Effector CD4-positive, alpha-beta T cell (primary cell): ENCODE data around the gene CTDNEP1.

Experiments
- DNase-seq: peaks from one replicate; pipeline ENCODE4 v3.0.0-alpha.2; 2020

CTDNEP1 gene

DNA sequence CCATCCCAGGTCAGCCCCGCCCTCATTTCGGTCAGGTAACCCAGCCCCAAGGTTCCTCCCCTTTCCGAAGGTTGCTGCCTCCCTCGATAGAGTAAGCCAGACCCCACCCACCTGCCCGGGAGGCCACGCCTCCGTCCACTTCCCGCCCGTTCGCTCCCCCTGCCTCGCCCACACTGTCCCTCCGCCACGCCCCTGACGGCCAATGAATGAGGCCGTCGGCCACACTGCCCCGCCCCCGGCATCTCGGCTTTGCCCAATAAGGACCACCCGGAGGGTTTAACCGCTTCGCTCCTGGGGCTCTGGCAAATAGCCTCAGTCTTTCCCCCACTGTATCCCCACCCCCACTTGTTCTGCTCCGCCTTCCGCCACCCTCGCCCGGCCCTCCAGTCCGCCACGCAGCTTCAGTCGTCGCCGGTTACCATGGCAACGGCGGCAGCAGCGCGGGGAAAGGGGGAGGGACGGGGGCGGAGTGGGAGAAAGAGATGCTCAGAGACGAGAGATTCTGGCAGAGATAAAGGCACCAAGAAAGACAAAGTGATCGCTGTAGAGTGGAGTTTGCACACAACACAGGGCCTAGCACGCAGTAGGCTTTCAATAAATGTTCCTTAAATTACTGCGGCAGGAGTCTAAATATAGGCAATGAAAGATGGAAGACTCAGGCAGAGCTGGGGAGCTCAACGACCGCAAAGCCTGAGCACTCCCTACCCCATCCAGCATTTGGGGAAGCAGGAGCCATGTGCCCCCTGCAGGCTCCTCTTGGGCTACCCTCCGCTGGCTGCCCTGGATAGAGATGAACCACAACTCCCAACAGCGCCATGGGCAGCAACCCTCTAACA lies 37.0 kb downstream of the CTDNEP1 start:
- peak; percentile 98 for DNase-seq

DNA sequence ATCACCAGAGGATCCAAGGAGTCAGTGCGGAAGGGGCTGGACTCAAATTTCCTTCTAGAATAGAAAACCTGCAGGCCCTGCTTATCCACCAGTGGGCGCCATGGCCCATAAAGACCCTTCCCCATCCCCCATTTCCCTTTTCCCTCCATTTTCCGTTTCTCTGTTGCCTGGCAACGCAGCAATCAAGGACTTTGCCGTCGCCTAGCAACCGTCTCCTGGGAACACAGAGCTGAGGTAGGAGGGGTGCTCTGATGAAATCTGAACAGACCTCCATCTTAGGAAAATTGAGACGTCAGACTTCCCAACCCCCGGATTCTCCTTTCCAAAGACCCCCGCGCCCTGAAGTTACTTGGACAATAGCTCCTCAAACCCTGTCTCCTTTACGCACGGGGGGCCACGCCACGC lies 37.6 kb downstream of the CTDNEP1 start:
- peak; percentile 75 for DNase-seq

- no peak for DNase-seq
These were observed 39.9 kb downstream of the CTDNEP1 start for GRCh38 chr17:7211491-7212273.

DNA sequence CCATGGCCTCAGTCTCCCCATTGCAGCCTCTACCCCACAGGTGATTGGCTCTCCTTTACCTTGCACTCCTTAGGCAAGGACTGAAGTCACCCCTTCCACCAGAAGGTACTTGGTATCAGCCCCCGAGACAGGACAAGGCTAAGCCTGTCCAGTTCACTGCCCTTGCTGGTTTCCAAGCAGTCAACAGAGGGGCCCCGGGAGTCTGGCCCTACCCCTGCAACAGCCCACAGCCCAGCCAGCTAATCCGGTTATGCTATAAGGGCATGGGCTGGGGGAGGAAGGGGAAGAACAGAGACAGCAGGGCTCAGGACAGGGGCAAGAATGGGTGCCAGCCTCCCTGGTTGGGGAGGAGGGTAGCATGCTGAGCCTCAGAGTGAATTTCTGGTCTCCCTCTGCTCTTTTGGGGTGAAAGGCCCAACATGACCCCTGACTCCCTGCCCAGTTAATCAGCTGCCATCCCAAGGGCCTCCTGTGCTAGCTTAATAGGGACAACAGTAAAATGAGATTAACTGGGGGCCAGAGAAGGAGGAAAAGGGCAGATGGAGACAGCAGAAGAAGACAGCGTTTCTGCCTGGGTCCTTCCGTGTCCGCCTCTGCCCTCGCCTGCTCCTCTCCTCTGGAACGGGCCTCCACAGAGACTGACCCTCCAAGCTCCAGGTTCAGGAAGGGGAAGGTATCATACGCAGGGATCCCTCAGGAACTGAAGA lies 42.6 kb downstream of the CTDNEP1 start:
- no peak for DNase-seq

GRCh38 chr17:7208027-7208571 lies 43.4 kb downstream of the CTDNEP1 start:
- no peak for DNase-seq

DNA sequence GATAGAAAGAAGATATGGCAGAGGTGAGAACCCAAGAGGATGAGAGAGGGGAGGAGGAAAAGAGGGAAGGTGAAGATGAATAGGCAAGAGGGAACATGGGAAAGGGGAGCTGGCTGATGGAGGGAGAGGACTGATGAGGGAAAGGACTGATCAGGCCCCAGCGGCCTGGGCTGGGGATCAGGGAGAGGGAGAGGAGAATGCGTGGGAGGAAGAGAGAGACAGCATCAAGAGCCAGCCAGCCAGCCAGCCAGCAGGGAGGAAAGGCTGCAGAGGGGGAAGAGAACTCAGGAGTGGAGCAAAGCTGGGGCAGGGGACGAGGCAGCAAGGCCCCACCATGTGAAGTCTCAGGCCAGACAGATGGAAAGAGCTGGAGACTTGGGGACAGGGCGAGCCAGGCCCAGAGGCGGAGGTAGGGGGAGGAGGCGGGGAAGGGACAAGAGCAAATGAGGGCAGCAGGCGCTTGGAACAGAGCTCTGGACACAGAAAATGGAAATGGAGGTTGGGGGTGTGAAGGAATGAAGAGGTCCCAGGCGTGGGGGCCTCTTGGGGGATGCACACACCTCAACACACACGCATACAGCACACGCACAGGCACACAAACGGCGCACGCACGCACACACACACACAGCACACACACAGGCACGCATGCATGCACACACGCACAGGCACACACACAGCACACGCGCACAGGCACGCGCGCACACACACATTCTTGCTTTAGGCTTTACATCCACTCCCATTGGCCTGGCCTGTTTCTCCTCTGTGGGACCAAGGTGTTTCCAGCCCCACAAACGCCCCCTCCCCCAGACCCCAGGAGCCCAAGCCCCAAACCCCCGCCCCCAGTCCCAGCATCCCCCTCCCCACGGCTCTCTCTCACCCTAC lies 44.2 kb downstream of the CTDNEP1 start:
- no peak for DNase-seq

GRCh38 chr17:7205561-7205960 lies 46.0 kb downstream of the CTDNEP1 start:
- DNase-seq, result no peak

GRCh38 chr17:7204828-7205461 lies 46.6 kb downstream of the CTDNEP1 start:
- peak; percentile 97 for DNase-seq

- DNase-seq, result no peak
These were observed 47.2 kb downstream of the CTDNEP1 start for GRCh38 chr17:7204336-7204735.

DNA sequence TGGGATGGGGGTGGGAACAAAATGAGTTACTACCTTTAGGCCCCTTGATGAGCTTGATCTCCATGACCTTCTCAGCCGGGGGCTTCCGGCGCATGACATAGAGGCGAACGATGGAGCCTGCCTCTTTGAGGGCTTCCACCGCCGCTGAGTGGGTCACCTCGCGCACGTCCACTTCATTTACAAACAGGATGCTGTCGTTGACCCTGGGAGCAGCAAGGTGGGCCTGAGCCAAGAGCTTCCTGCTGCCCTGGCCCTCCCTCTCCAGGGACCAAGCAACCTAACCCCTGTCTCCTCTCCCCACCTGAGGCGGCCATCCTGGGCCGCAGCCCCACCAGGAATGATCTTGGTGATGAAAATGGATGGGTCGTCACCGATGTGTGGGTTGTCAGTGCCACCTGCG lies 48.1 kb downstream of the CTDNEP1 start:
- DNase-seq, result no peak

DNA sequence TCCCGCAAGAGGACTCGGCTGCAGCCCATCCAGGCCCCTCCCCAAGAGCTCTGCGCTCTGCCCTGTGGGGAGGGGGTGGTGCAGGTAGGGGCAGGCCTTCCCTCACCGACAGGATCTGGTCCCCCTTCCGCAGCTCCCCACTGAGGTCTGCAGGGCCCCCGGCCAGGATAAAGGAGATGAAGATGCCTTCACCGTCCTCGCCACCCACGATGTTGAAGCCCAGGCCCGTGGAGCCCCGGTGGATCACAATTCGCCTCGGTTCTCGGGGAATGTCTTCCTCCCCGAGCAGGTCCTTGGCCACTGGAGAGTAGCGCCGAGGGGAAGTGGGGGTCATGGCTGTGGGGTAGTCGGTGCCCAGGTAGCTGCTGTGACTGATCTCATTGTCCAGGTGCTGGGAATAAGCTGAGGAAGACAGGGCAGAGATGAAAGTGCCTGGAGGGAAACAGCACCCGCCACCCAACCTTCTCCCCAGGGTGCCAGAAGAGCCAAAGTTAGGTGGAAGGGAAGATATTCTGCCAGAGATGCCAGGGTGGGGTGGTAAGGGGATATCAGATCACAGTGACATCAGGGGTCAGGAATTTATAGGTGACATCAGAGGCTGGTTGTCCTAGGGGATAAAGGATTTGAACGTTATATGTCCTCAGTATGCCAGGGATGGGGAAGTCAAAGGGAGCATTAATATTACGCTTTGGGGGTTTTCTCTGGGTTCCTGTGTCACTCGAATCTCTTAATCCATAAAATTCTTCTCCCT lies 54.7 kb downstream of the CTDNEP1 start:
- DNase-seq, result no peak

GRCh38 chr17:7195971-7196370 lies 55.6 kb downstream of the CTDNEP1 start:
- no peak for DNase-seq
